NT2/D1 (cell line): ENCODE measurements around the gene MYL6.

Experiments
- DNase-seq: peaks from one replicate; pipeline ENCODE4 v3.0.0-alpha.2; 2011; ENCODE audit warnings: low read depth, low spot score
- H3K27me3 ChIP-seq: 2 replicates; pipeline ENCODE4 v1.6.0; 2011; ENCODE audit warnings: mild to moderate bottlenecking; ENCODE audit not compliant: insufficient read length, insufficient read depth
- H3K36me3 ChIP-seq: 2 replicates; pipeline ENCODE4 v1.6.1; 2011; ENCODE audit warnings: mild to moderate bottlenecking, low read length, mixed read lengths; ENCODE audit not compliant: insufficient read depth, insufficient read length
- H3K4me1 ChIP-seq: 2 replicates; pipeline ENCODE4 v1.5.1; 2011; ENCODE audit not compliant: insufficient read depth, insufficient read length
- H3K4me3 ChIP-seq: 2 replicates; pipeline ENCODE4 v1.5.1; 2011; ENCODE audit warnings: low read depth; ENCODE audit not compliant: insufficient read length
- H3K9ac ChIP-seq: 2 replicates; pipeline ENCODE4 v1.6.0; 2011; ENCODE audit warnings: low read depth; ENCODE audit not compliant: insufficient read length
- H3K9me3 ChIP-seq: 2 replicates; pipeline ENCODE4 v1.5.1; 2011; ENCODE audit warnings: mild to moderate bottlenecking, low read length; ENCODE audit not compliant: insufficient read depth
- SUZ12 ChIP-seq: IDR thresholded peaks from 2 replicates; pipeline ENCODE4 v1.6.1; 2011; ENCODE audit not compliant: insufficient read length, insufficient read depth; ENCODE audit errors: extremely low read depth
- YY1 ChIP-seq: IDR thresholded peaks from 2 replicates; pipeline ENCODE4 v1.6.1; 2011; ENCODE audit not compliant: insufficient read length, insufficient read depth
- ZNF274 ChIP-seq: IDR thresholded peaks from 2 replicates; pipeline ENCODE4 v1.6.1; 2011; ENCODE audit warnings: mild to moderate bottlenecking, low read depth, low read length

The MYL6 gene

DNA sequence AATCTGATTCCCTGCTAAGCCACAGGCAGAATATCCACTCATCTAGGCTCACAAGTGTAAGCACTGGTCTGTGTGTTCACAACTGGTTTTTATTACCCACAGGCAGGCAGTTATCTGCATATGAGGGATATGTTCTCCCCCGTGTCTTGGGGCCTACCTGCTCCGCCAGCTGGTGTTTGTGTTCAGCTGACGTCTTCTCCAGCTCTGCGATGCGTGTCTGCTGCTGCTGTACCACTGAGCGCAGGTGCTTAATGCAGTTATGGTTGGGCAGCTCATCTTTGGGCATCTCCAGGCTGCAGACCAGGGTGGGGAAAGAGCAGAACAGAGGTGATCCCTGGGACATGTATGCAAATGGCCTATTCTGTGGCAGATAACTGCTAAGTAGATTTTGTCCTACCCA, 49.8 kb downstream of the MYL6 start:
- DNase-seq: no peak
- TF ChIP-seq ZNF274 (no peak), SUZ12 (no peak), YY1 (no peak)
- H3K9me3 ChIP-seq: no peaks in the 10 kb centered on the region

More for the DNA sequence above, 49.8 kb downstream of the MYL6 start:
- H3K4me3 ChIP-seq: no peak overlapping the region
- H3K36me3 ChIP-seq: peaks cover 74% of the 10 kb centered on the region
- no peaks in the 10 kb centered on the region for H3K27me3 ChIP-seq
- H3K4me1 ChIP-seq: no peaks in the 10 kb centered on the region
- H3K9ac ChIP-seq: no peak overlapping the region
